HepG2 (cell line): ENCODE measurements around the gene R3HDM1. TPM values are rescaled to one million over a fixed set of nuclear protein-coding genes. Genes with fewer than 3 reads are reported as not detected.

Experiments used
- ATRX ChIP-seq: sonication (generic); formaldehyde crosslinking; IDR thresholded peaks from 2 replicates; pipeline ENCODE4 v1.4.0; 2020; ENCODE audit warnings: missing genetic modification reagents, borderline replicate concordance
- BRF2 ChIP-seq: sonication (generic); formaldehyde crosslinking; IDR thresholded peaks from 2 replicates; pipeline ENCODE4 v1.8.1; 2022; ENCODE audit warnings: mild to moderate bottlenecking, missing genetic modification reagents
- CENPX ChIP-seq: sonication (generic); formaldehyde crosslinking; IDR thresholded peaks from 2 replicates; pipeline ENCODE4 v1.9.0; 2021; ENCODE audit warnings: mild to moderate bottlenecking, missing genetic modification reagents, moderate library complexity
- CHCHD3 ChIP-seq: sonication (generic); formaldehyde crosslinking; IDR thresholded peaks from 2 replicates; pipeline ENCODE4 v1.8.0; 2022; ENCODE audit warnings: mild to moderate bottlenecking, missing genetic modification reagents, moderate library complexity
- DBP ChIP-seq: sonication (generic); formaldehyde crosslinking; IDR thresholded peaks from 2 replicates; pipeline ENCODE4 v1.4.0; 2020; ENCODE audit warnings: missing genetic modification reagents; ENCODE audit errors: not compliant biosample characterization
- E2F1 ChIP-seq: sonication (generic); formaldehyde crosslinking; IDR thresholded peaks from 2 replicates; pipeline ENCODE4 v1.5.0; 2020; ENCODE audit warnings: missing genetic modification reagents
- GABPA ChIP-seq, 2 experiments: IDR thresholded peaks; 2 replicates each; pipeline ENCODE4 v1.6.1; 2011 to 2016; ENCODE audit warnings: low read depth in 2 of 2, low read length in 1 of 2, missing biosample characterization in 1 of 2, missing genetic modification characterization in 1 of 2
- MBD4 ChIP-seq: IDR thresholded peaks from 2 replicates; pipeline ENCODE4 v1.6.1; 2012; ENCODE audit warnings: low read length, inconsistent platforms, borderline replicate concordance
- MEIS2 ChIP-seq: sonication (generic); formaldehyde crosslinking; IDR thresholded peaks from 2 replicates; pipeline ENCODE4 v1.9.0; 2021; ENCODE audit warnings: mild to moderate bottlenecking, missing genetic modification reagents
- MXD4 ChIP-seq: IDR thresholded peaks from 2 replicates; pipeline ENCODE4 v1.6.1; 2016; ENCODE audit warnings: mild to moderate bottlenecking, missing biosample characterization, missing genetic modification reagents
- NCOA1 ChIP-seq: sonication (generic); formaldehyde crosslinking; IDR thresholded peaks from 2 replicates; pipeline ENCODE4 v1.9.0; 2021; ENCODE audit warnings: missing genetic modification reagents
- NFATC3 ChIP-seq: sonication (generic); formaldehyde crosslinking; IDR thresholded peaks from 2 replicates; pipeline ENCODE4 v1.5.1; 2020; ENCODE audit warnings: mild to moderate bottlenecking, missing genetic modification reagents
- NFRKB ChIP-seq: fragments of 450-650 bp; IDR thresholded peaks from 2 replicates; pipeline ENCODE4 v1.6.1; 2017
- PAX8 ChIP-seq: sonication (generic); formaldehyde crosslinking; IDR thresholded peaks from 2 replicates; pipeline ENCODE4 v1.8.0; 2022; ENCODE audit warnings: mild to moderate bottlenecking, missing genetic modification reagents, borderline replicate concordance
- TAF1 ChIP-seq: sonication (generic); formaldehyde crosslinking; IDR thresholded peaks from 2 replicates; pipeline ENCODE4 v1.4.0; 2020; ENCODE audit warnings: missing genetic modification reagents
- TBX3 ChIP-seq: fragments of 450-650 bp; IDR thresholded peaks from 2 replicates; pipeline ENCODE4 v1.6.1; 2017; ENCODE audit warnings: antibody characterized with exemption, mild to moderate bottlenecking, inconsistent platforms, borderline replicate concordance
- YEATS4 ChIP-seq: sonication (generic); formaldehyde crosslinking; IDR thresholded peaks from 2 replicates; pipeline ENCODE4 v1.4.0; 2020; ENCODE audit warnings: missing genetic modification reagents, borderline replicate concordance
- YY1 ChIP-seq: IDR thresholded peaks from 2 replicates; pipeline ENCODE4 v1.6.1; 2011; ENCODE audit warnings: low read length, low read depth, moderate library complexity, mild to moderate bottlenecking; ENCODE audit not compliant: insufficient read depth, insufficient replicate concordance
- ZBTB20 ChIP-seq: sonication (generic); formaldehyde crosslinking; IDR thresholded peaks from 2 replicates; pipeline ENCODE4 v1.8.1; 2023; ENCODE audit warnings: missing genetic modification reagents, low read depth, mild to moderate bottlenecking, borderline replicate concordance
- ZKSCAN5 ChIP-seq: sonication (generic); formaldehyde crosslinking; IDR thresholded peaks from 2 replicates; pipeline ENCODE4 v1.5.1; 2020; ENCODE audit warnings: mild to moderate bottlenecking, missing genetic modification reagents
- ZNF101 ChIP-seq: sonication (generic); formaldehyde crosslinking; IDR thresholded peaks from 2 replicates; pipeline ENCODE4 v1.4.0; 2020; ENCODE audit warnings: mild to moderate bottlenecking, low read depth, missing genetic modification reagents, borderline replicate concordance
- ZNF180 ChIP-seq: sonication (generic); formaldehyde crosslinking; IDR thresholded peaks from 2 replicates; pipeline ENCODE4 v1.4.0; 2020; ENCODE audit warnings: low read depth, missing genetic modification reagents, borderline replicate concordance
- ZNF274 ChIP-seq: sonication (generic); formaldehyde crosslinking; IDR thresholded peaks from 2 replicates; pipeline ENCODE4 v1.5.1; 2020; ENCODE audit warnings: mild to moderate bottlenecking, missing genetic modification reagents
- ZNF317 ChIP-seq: sonication (generic); formaldehyde crosslinking; IDR thresholded peaks from 2 replicates; pipeline ENCODE4 v1.5.0; 2020; ENCODE audit warnings: mild to moderate bottlenecking, missing genetic modification reagents
- ZNF333 ChIP-seq: sonication (generic); formaldehyde crosslinking; IDR thresholded peaks from 2 replicates; pipeline ENCODE4 v1.4.0; 2020; ENCODE audit warnings: mild to moderate bottlenecking, missing genetic modification reagents, borderline replicate concordance
- ZNF563 ChIP-seq: sonication (generic); formaldehyde crosslinking; IDR thresholded peaks from 2 replicates; pipeline ENCODE4 v1.8.0; 2022; ENCODE audit warnings: mild to moderate bottlenecking, moderate library complexity, missing genetic modification reagents
- polyA plus RNA-seq, 8 experiments: library from polyadenylated mRNA; depleted of rRNA in 3 of 8; stranded (reverse) in 7 of 8; unstranded in 1 of 8; fragments of >200 nt; fragmentation: Illumina TruSeq in 4 of 8; extraction: Trizol in 4 of 8; gene quantifications; 2 replicates each; pipeline versions ENCODE4 v1.2.1 to v1.2.3, GENCODE V29; 2011 to 2016; ENCODE audit warnings: low read depth in 4 of 8, missing spikeins in 1 of 8, mixed read lengths in 1 of 8; ENCODE audit not compliant: insufficient read depth in 1 of 8
- total RNA-seq, 5 experiments: library from RNA; depleted of rRNA; stranded (reverse); fragments of >200 nt; fragmentation: Illumina TruSeq; extraction: Trizol; gene quantifications; 2 replicates each; pipeline ENCODE4 v1.2.3, GENCODE V29; 2016; ENCODE audit warnings: low read depth in 1 of 5
- TF ChIP-seq, protein P1 (sequence below): IDR thresholded peaks from 2 replicates; pipeline ENCODE4 v1.6.1; 2016; ENCODE audit warnings: low read depth, borderline replicate concordance

R3HDM1 gene
- total and polyA plus RNA-seq, 2 of the 13 experiments (the other 11 are each of a cell fraction or from before 2014, with no cell fraction given) = 15.7 to 54.3 TPM

DNA sequence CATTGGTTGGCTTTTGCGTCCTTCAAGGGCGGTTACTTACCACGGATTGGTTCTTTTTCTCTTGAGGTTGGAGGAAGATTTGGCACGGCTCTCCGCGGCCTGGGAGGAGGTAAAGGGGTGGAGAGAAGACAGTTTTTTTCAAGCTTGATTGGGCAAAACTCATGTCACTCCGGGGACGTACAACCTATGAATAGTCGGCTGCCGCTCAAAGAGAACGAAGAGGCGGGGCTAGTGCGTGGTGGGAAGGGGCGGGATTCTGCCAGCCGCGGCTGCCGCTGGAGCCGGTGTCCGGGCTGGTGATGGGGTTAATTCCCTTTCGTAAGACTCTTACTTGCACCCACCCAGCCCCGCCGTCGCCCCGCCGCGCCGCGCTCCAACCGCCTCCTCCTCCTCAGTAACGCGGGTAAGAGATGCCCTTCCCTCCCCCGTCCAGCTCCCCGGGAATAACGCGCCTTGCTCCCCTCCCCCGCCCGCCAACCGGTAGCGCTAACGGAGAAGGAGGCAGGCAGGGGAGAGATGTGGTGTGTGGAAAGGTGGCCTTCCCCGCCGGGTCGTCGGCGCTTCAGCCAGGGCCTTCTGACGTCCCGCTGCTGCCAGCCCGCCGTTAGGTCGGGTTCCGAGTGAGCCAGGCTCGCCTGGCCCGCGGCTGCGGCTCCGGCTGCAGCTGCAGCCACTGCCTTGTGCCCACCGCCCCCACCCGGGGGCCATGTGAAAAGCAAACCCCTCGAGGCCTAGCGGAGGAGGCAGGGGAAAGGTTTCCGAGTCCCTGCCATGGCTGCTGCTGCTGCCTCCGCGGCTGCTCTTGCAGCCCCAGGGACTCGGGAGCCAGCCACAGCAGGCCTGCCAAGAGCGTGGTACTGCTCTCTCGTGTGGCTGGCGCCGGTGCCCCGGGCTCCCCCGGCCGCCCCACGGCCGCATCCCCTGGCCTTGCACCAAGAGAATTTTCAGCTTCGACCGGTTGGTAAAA, at the start of gene R3HDM1 (continued):
- TF ChIP-seq E2F1 (CRISPR knock-in tag) = no peak
- 0 out of 2 replicates have a peak, but pooled peaks have one; percentile 48 for TF ChIP-seq MXD4 (CRISPR knock-in tag)
- peak; percentile 91 for TF ChIP-seq ZNF274 (CRISPR knock-in tag)
- TF ChIP-seq DBP (CRISPR knock-in tag) = no peak
- TF ChIP-seq ZKSCAN5 (CRISPR knock-in tag) = no peak
- peak; percentile 74; the same call in 1 of the 2 replicates for TF ChIP-seq NCOA1 (CRISPR knock-in tag)
- TF ChIP-seq BRF2 (CRISPR knock-in tag) = no peak
- TF ChIP-seq ZNF563 (CRISPR knock-in tag) = peak; percentile 82; the same call in 1 of the 2 replicates
- 0 out of 2 replicates have a peak, but pooled peaks have one; percentile 81 for TF ChIP-seq CHCHD3 (CRISPR knock-in tag)
- TF ChIP-seq TAF1 (CRISPR knock-in tag) = peak; percentile 67
- no peak for TF ChIP-seq MEIS2 (CRISPR knock-in tag)
- 0 out of 2 replicates have a peak, but pooled peaks have one; percentile 20 for TF ChIP-seq TBX3
- TF ChIP-seq NFATC3 (CRISPR knock-in tag) = no peak; the same call in 1 of the 2 replicates
- TF ChIP-seq ZNF101 (CRISPR knock-in tag) = no peak
- TF ChIP-seq ZNF317 = peak; percentile 91
- peak; percentile 62 for TF ChIP-seq YY1
- no peak; the same call in 1 of the 2 replicates for TF ChIP-seq GABPA (IDR thresholded peaks at IDR 0.05; ENCODE audit: low read depth, low read length)
- no peak for TF ChIP-seq GABPA (CRISPR knock-in tag; IDR thresholded peaks at IDR 0.05; ENCODE audit: low read depth)
- peak; percentile 99 for TF ChIP-seq ZNF333 (CRISPR knock-in tag)
- TF ChIP-seq, protein P1, sequence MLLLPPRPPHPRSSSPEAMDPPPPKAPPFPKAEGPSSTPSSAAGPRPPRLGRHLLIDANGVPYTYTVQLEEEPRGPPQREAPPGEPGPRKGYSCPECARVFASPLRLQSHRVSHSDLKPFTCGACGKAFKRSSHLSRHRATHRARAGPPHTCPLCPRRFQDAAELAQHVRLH (CRISPR knock-in tag) = no peak; the same call in 1 of the 2 replicates
- TF ChIP-seq ZBTB20 (CRISPR knock-in tag) = no peak
- no peak for TF ChIP-seq PAX8
- no peak for TF ChIP-seq NFRKB
- no peak for TF ChIP-seq ATRX (CRISPR knock-in tag)
- no peak for TF ChIP-seq CENPX (CRISPR knock-in tag)
- no peak for TF ChIP-seq MBD4
- peak; percentile 79 for TF ChIP-seq YEATS4 (CRISPR knock-in tag)
- no peak for TF ChIP-seq ZNF180 (CRISPR knock-in tag)
